HUES64 (cell line): Measurements from ENCODE around the gene TAPT1. TPM values are rescaled to one million over a fixed set of nuclear protein-coding genes. Genes with fewer than 3 reads are reported as not detected.
A peak's percentile ranks its signal among the peaks of the same experiment; 100 is the strongest.
"Not testable (repeated sequence)": the region's sequence is repeated elsewhere in the genome, so short reads cannot be mapped to it uniquely, and the experiment has no call there.

ENCODE experiments used
- H3K27ac ChIP-seq: 2 replicates; pipeline ENCODE4 v1.7.0; 2013; ENCODE audit warnings: low read depth, low read length, inconsistent platforms
- H3K27me3 ChIP-seq: 2 replicates; pipeline ENCODE4 v1.6.1; 2013; ENCODE audit warnings: mild to moderate bottlenecking, low read length; ENCODE audit not compliant: insufficient read depth
- H3K36me3 ChIP-seq: 2 replicates; pipeline ENCODE4 v1.6.1; 2013; ENCODE audit warnings: mild to moderate bottlenecking, low read length; ENCODE audit not compliant: insufficient read depth
- H3K4me1 ChIP-seq: 2 replicates; pipeline ENCODE4 v1.6.1; 2013; ENCODE audit warnings: mild to moderate bottlenecking, low read length, moderate library complexity; ENCODE audit not compliant: insufficient read depth
- H3K4me3 ChIP-seq: 2 replicates; pipeline ENCODE4 v1.5.1; 2013; ENCODE audit warnings: mild to moderate bottlenecking, low read length, moderate library complexity
- H3K9ac ChIP-seq: 2 replicates; pipeline ENCODE4 v1.6.1; 2013; ENCODE audit warnings: mild to moderate bottlenecking, low read depth, low read length
- H3K9me3 ChIP-seq: 2 replicates; pipeline ENCODE4 v1.6.1; 2013; ENCODE audit warnings: low read depth, low read length; ENCODE audit not compliant: insufficient read depth
- WGBS: fragments of 150-250, 120-280 bp; methylation state at CpG from one replicate; pipeline ENCODE4 v1.1.7; 2013; ENCODE audit warnings: missing lambda C conversion rate; 5-methylcytosine and 5-hydroxymethylcytosine counted together
- polyA plus RNA-seq, 2 experiments: library from polyadenylated mRNA; stranded (reverse); fragments of 50-300 nt; gene quantifications; one replicate each; pipeline ENCODE4 v1.2.3, GENCODE V29; 2013

TAPT1 gene
- polyA plus RNA-seq (2013, experiment 1 of 2), result 7.1 TPM
- polyA plus RNA-seq (2013, experiment 2 of 2), result 8.9 TPM

- Histone ChIP-seq H3K27me3 (no peaks in the 10 kb centered on the region), H3K4me3 (peak within 1 kb of the TSS; percentile 96), H3K9me3 (no peaks in the 10 kb centered on the region), H3K27ac (peak within 1 kb of the TSS; percentile 84; the same call in 1 of the 2 replicates), H3K4me1 (peaks cover 23% of the 10 kb centered on the region), H3K36me3 (no peaks in the 10 kb centered on the region), H3K9ac (peak within 1 kb of the TSS; percentile 88)
- WGBS, result under 1% methylated on average over 143 of the region's 143 CpGs
These were observed at the start of gene TAPT1 for GRCh38 chr4:16225863-16226815. Gene TAPT1 (minus strand): TSS chr4:16226471. CDS start chr4:16226457, 14 bp downstream.

GRCh38 chr4:16271411-16271810, 45.1 kb upstream of the TAPT1 start:
- no peaks in the 10 kb centered on the region for H3K9me3 ChIP-seq
- no peak overlapping the region for H3K27ac ChIP-seq
- H3K36me3 ChIP-seq, result no peaks in the 10 kb centered on the region
- H3K27me3 ChIP-seq, result no peaks in the 10 kb centered on the region
- no peaks in the 10 kb centered on the region for H3K4me1 ChIP-seq
- 100% methylated on average over 1 of the region's 4 CpGs for WGBS
- no peak overlapping the region for H3K9ac ChIP-seq
- H3K4me3 ChIP-seq, result no peak overlapping the region

GRCh38 chr4:16270454-16271328, 44.4 kb upstream of the TAPT1 start:
- no peaks in the 10 kb centered on the region for H3K9me3 ChIP-seq
- H3K27ac ChIP-seq, result no peak overlapping the region
- no peaks in the 10 kb centered on the region for H3K36me3 ChIP-seq
- H3K4me1 ChIP-seq, result no peaks in the 10 kb centered on the region
- no peak overlapping the region for H3K9ac ChIP-seq
- 84% methylated on average over 4 of the region's 6 CpGs for WGBS
- no peak overlapping the region for H3K4me3 ChIP-seq
- H3K27me3 ChIP-seq, result no peaks in the 10 kb centered on the region

GRCh38 chr4:16269742-16270453, 43.6 kb upstream of the TAPT1 start:
- not testable (repeated sequence) for H3K27ac ChIP-seq, H3K9me3 ChIP-seq, H3K4me1 ChIP-seq, H3K27me3 ChIP-seq, H3K4me3 ChIP-seq, H3K36me3 ChIP-seq, H3K9ac ChIP-seq
- WGBS, result 92% methylated on average over 3 of the region's 4 CpGs

GRCh38 chr4:16269240-16269639, 43.0 kb upstream of the TAPT1 start:
- WGBS, result 97% methylated on average over 1 of the region's 1 CpG
- no peak overlapping the region for H3K27ac ChIP-seq

GRCh38 chr4:16268290-16268689, 42.0 kb upstream of the TAPT1 start:
- Histone ChIP-seq H3K9me3 (no peaks in the 10 kb centered on the region), H3K36me3 (no peaks in the 10 kb centered on the region), H3K27ac (no peak overlapping the region), H3K27me3 (no peaks in the 10 kb centered on the region), H3K9ac (no peak overlapping the region), H3K4me3 (no peak overlapping the region), H3K4me1 (no peaks in the 10 kb centered on the region)
- 87% methylated on average over 3 of the region's 3 CpGs for WGBS

More at GRCh38 chr4:16269240-16269639, 43.0 kb upstream of the TAPT1 start:
- H3K4me3 ChIP-seq, result no peak overlapping the region
- no peaks in the 10 kb centered on the region for H3K36me3 ChIP-seq
- H3K9ac ChIP-seq, result no peak overlapping the region
- no peaks in the 10 kb centered on the region for H3K4me1 ChIP-seq
- no peaks in the 10 kb centered on the region for H3K9me3 ChIP-seq
- H3K27me3 ChIP-seq, result no peaks in the 10 kb centered on the region

- Histone ChIP-seq H3K27me3 (no peaks in the 10 kb centered on the region), H3K36me3 (no peaks in the 10 kb centered on the region), H3K9ac (no peak overlapping the region), H3K4me3 (no peak overlapping the region), H3K27ac (no peak overlapping the region), H3K4me1 (no peaks in the 10 kb centered on the region), H3K9me3 (no peaks in the 10 kb centered on the region)
- WGBS, result 93% methylated on average over 1 of the region's 1 CpG
These were observed 41.4 kb upstream of the TAPT1 start for GRCh38 chr4:16267639-16268038.

- no peaks in the 10 kb centered on the region for H3K36me3 ChIP-seq
- H3K9ac ChIP-seq, result no peak overlapping the region
- no peaks in the 10 kb centered on the region for H3K27me3 ChIP-seq
- H3K27ac ChIP-seq, result no peak overlapping the region
- H3K4me1 ChIP-seq, result no peaks in the 10 kb centered on the region
- no peak overlapping the region for H3K4me3 ChIP-seq
- WGBS, result 97% methylated on average over 3 of the region's 3 CpGs
- no peaks in the 10 kb centered on the region for H3K9me3 ChIP-seq
These were observed 39.5 kb upstream of the TAPT1 start for GRCh38 chr4:16265820-16266219.

- Histone ChIP-seq H3K9me3 (no peaks in the 10 kb centered on the region), H3K27ac (no peak overlapping the region), H3K9ac (no peak overlapping the region), H3K36me3 (no peaks in the 10 kb centered on the region), H3K4me3 (no peak overlapping the region), H3K27me3 (no peaks in the 10 kb centered on the region), H3K4me1 (no peaks in the 10 kb centered on the region)
- whole genome bisulfite sequencing, result 74% methylated on average over 2 of the region's 3 CpGs
These were observed 38.5 kb upstream of the TAPT1 start for GRCh38 chr4:16264798-16265197.

GRCh38 chr4:16263056-16263455, 36.8 kb upstream of the TAPT1 start:
- WGBS, result 100% methylated on average over 2 of the region's 2 CpGs
- Histone ChIP-seq H3K9me3 (no peaks in the 10 kb centered on the region), H3K9ac (no peak overlapping the region), H3K27me3 (no peaks in the 10 kb centered on the region), H3K4me1 (no peaks in the 10 kb centered on the region), H3K36me3 (no peaks in the 10 kb centered on the region), H3K4me3 (no peak overlapping the region), H3K27ac (no peak overlapping the region)
